ENCODE measurements around the gene ARIH2. TPM values are rescaled to one million over a fixed set of nuclear protein-coding genes. Genes with fewer than 3 reads are reported as not detected.
A peak's percentile ranks its signal among the peaks of the same experiment; 100 is the strongest.

The ARIH2 gene
- total RNA-seq, 1 experiment from 2014 or later, result 122 TPM

- Histone ChIP-seq H4K91ac (ENCODE audit: insufficient read length, low read depth, low read length) (no peak overlapping the region), H3T11ph (ENCODE audit: low read length) (no peak overlapping the region), H2BK12ac (ENCODE audit: insufficient read length, low read depth, low read length) (no peak overlapping the region), H3K4me1 (ENCODE audit: insufficient read depth, low read length) (peaks cover 11% of the 10 kb centered on the region; the same call in 1 of the 2 replicates), H2BK120ac (ENCODE audit: low read depth, low read length, poor library complexity, severe bottlenecking) (no peak overlapping the region), H3K14ac (ENCODE audit: insufficient read depth, low read length) (no peak overlapping the region), H4K8ac (replicated peaks; ENCODE audit: insufficient read length, low read depth, low read length) (no peak overlapping the region), H3K9me3 (ENCODE audit: control insufficient read depth, low read depth, low read length) (no peaks in the 10 kb centered on the region), H3K18ac (ENCODE audit: insufficient read length, low read depth, low read length) (no peak overlapping the region), H3K56ac (ENCODE audit: insufficient read length, low read depth, low read length) (no peak overlapping the region), H4K5ac (ENCODE audit: insufficient read length, low read depth, low read length) (no peak overlapping the region), H3K9ac (ENCODE audit: extremely low read depth, insufficient read length, low read length) (no peak overlapping the region), H3K23me2 (ENCODE audit: insufficient read length, low read depth, low read length, poor library complexity, severe bottlenecking) (peaks cover 21% of the 10 kb centered on the region), H2AFZ (ENCODE audit: low read length) (no peak overlapping the region), H3K79me2 (ENCODE audit: insufficient read depth, low read length) (no peaks in the 10 kb centered on the region; the same call in 1 of the 2 replicates), H3K4me2 (ENCODE audit: insufficient read depth, insufficient read length, low read length) (peak overlapping the region; percentile 90), H3K79me1 (ENCODE audit: insufficient read depth, low read depth, low read length, poor library complexity, severe bottlenecking) (no peaks in the 10 kb centered on the region), H3K4ac (ENCODE audit: low read depth, low read length) (no peak overlapping the region), H2AK5ac (ENCODE audit: insufficient read length, low read length) (no peak overlapping the region), H2BK20ac (ENCODE audit: low read depth, low read length, poor library complexity, severe bottlenecking) (no peak overlapping the region), H2BK15ac (ENCODE audit: low read depth, low read length) (no peak overlapping the region), H3K27me3 (ENCODE audit: insufficient read depth, low read length) (no peaks in the 10 kb centered on the region), H3K23ac (ENCODE audit: insufficient read length, low read depth, low read length) (no peak overlapping the region), H3K27ac (ENCODE audit: insufficient read length, low read depth, low read length) (no peak overlapping the region), H2BK5ac (ENCODE audit: insufficient read length, low read length) (no peak overlapping the region), H4K20me1 (ENCODE audit: control insufficient read depth, insufficient read depth, insufficient read length) (no peaks in the 10 kb centered on the region)
- peaks cover 20 to 23% of the 10 kb centered on the region in 2 experiments for H3K4me1 Mint-ChIP-seq
- no peak overlapping the region; a peak in 1 of 7 replicates for H3K27ac Mint-ChIP-seq
- DNase-seq, result no peak
- no peaks in the 10 kb centered on the region; the same call in 1 of the 2 replicates for H3K27me3 Mint-ChIP-seq (ENCODE audit: low read depth)
- H3K36me3 Mint-ChIP-seq (ENCODE audit: insufficient read depth in 1 of 3, low read depth in 3 of 3), result peaks cover 5 to 24% (median 14%) of the 10 kb centered on the region in 3 experiments
- no CpG with 5 or more reads among the region's 5 CpGs for WGBS (ENCODE audit: extremely low coverage, insufficient read length, low lambda C conversion rate)
- no peak for TF ChIP-seq CTCF (conservative IDR thresholded peaks at IDR 0.05)
- no peaks in the 10 kb centered on the region for H3K9me3 Mint-ChIP-seq
- H3K4me3 Mint-ChIP-seq, result peak overlapping the region; percentile 68 to 86; a peak in 4 of 5 replicates
Observed at GRCh38 chr3:48991851-48992545, 73.4 kb downstream of the ARIH2 start.
